Stimulated activated CD8-positive, alpha-beta memory T cell treated with anti-CD3 and anti-CD28 coated beads, Interleukin-15, amount 100 ng/mL, for 48 hours (primary cell): Measurements from ENCODE around the gene SPRR3.

Source experiments
- DNase-seq, 2 donors: peaks; one replicate each; pipeline ENCODE4 v3.0.0-alpha.2; 2020; ENCODE audit warnings: low read depth in 2 of 2

SPRR3 gene, protein sequence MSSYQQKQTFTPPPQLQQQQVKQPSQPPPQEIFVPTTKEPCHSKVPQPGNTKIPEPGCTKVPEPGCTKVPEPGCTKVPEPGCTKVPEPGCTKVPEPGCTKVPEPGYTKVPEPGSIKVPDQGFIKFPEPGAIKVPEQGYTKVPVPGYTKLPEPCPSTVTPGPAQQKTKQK

DNA sequence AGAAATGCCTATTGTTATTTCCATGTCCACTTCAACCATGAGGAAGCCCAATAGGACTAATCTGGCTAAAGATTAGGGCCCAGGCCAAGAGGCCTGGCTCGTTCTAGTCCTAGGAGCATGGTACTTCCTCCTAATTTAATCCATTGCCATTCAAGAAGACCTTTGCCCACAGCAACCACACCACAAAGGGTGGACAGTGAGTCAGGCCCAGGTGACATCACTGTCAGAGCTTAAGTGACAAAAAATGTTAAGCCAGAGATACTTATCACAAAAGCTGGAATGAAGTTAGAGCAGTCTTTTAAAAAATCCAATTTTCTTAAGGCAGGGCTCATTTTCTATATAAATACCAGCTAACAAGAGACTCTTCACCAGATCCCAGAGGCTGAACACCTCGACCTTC is at the start of gene SPRR3:
SPRR3 (plus strand) TSS at position 368 of the 400 bp plus-strand sequence. CDS start 1,272 bp downstream, outside the sequence.
- DNase-seq: no peak

DNA sequence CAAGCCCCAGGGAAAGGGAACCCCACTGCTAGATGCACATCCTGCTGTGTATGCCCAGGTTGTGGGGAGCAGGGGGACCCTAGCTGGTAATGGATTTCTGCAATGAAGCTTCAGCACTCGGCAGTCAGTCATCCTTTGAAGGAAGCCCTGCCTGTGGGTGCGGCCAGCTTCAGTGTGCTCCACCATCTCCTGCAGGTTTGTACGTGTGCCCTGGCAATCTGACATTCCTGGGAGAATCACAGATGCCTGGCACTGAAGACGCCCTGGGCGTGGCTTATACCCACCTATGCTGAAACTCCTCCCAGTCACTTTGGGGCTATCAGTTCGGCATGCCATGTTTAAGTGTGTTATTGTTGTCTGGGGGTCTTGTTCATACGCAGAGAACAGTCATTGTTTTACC is 47.8 kb upstream of the SPRR3 start:
- DNase-seq: no peak

DNA sequence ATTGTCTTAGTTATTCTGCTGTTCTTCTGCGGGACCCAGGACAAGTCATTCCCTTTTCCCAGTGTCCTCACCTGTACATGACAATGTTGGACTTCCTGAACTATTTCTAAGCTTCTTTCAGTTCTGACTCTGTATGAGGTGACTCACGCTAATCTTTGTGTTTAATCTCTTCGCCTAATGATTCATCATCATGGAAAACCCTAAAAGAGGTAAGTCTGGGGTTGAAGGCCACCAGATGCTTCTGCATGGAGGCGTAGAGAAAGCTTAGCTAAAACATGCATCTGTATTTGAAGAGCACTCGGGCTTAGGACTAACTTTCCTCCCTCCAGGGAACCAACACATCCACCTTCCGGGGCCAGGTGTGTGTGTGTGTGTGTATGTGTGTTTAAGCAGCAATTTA is 47.1 kb upstream of the SPRR3 start:
- DNase-seq: no peak

GRCh38 chr1:152957561-152957960 is 44.0 kb upstream of the SPRR3 start:
- DNase-seq: no peak

DNA sequence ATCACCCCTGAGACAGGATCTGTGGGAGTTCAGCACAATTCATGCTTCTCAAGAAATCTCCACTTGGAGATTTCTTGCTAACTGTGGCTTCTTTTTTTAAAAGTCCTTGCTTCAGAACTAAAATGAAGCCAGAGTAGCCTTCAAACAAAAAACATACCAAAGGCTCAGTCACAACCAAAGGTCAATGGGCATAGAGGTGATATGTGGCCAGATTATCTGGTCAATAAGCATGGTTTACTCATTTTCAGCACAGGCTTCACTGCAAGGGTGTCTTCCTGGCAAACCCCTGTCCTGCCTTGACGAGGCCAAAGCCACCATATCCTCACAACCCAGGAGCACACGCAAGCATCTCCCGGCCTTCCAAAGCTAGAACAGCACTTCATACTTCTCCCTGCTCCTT is 42.3 kb upstream of the SPRR3 start:
- DNase-seq: no peak

DNA sequence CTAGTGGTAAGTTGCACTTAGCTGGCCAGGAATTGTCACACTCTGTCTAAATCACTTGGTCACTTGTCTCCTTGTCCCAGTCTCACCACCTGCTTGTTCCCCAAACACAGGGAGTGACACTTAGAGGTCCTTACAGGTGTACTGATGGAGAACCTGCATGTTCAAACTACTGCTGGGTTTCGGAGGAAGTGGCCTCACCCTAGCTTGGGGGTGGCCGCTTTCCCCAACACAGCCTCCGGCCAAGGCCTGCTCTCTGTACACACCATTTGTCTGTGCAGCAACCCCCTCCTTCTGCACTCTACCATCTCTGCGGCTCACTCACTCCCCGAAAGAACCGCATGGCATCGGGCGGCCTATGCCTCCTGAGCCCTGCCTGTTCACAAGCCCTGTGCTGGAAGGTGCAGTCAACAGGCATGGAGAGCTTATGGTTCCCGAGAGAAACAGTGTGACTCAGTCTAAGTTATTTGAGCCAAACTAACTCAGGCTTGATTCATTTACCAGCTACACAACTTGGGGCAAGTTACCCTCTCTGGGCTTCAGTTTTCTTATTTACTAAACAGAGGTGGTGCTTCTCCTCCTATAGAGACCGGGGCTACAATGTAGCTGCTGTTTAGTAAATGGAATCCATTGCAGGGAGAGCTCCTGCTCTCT is 41.6 kb upstream of the SPRR3 start:
- DNase-seq: no peak

- DNase-seq: no peak
Observed at GRCh38 chr1:152960452-152961044, 41.0 kb upstream of the SPRR3 start.

DNA sequence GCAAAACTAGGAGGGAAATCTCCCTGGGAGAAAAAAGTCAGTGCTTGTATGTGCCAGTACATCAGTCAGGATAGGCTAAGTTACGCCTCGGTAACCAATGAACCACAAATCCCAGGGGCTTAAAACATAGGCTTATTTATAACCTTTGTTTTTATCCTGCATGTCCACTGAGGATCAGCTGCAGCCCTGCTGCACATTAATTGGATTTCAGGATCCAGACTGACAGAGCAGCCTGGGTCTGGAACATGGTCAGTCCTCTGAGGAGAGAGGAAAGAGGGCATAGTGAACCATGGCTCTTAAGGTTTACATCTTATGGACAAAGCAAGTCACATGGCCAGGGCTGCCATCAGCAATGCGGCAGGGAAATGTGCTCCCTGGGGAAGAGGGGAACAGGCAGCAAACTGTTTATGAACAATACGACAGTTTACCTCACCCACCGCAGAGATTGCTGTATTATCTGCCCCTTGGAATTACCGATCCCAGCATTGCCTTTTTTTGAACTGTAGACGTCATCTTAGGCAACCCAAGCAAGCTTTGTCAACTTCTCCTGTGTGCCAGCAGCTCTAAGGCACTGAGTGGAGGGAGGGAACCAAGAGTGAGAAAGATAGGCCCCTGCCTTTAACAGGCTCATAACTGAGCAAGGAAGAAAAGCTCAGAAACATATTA is 40.2 kb upstream of the SPRR3 start:
- DNase-seq: no peak

DNA sequence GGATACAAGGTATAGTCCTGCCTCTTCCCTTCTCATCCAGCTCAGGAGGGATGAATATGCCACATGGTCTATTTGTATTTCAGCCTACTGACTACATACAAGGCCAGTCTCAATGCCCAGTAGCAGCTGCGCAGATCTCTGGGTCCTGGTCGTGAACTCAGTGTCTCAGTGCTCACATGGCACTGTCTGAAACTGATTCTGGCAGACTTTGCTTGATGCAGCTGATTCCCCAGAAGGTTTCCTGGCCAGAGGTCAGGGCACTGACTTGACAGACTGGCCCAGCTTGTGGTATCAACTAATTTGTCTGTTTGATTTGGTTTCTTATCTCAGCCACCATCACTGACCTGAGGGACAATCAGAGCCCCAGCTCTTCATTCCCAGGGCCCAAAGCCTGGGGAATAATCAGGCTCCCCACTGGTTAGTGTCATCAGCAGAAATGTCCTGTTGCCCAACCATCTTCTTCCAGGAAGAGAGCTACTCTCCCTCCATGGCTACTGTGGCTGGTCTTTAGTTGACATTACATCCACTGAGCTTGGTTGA is 38.6 kb upstream of the SPRR3 start:
- DNase-seq: no peak

- DNase-seq: no peak
Observed at GRCh38 chr1:152964536-152964935, 37.0 kb upstream of the SPRR3 start.

DNA sequence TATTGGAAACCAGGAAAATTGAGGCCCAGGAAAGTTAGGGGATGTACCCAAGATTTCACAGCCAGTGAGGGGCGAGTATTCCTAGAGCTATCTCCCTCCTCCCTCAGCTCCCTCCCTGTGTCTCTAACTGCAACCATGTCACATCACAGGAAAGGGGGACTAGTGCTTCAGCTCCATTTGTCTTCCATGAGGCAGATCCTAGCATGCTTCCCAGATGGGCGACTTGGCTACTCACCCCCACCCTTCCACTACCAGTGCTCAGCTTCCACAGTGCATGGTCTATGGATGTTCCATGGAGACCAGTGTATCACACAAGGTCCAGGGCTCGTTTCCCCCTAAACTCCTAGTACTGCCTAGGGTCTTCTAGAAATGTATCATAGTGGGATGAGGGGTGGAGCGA is 35.7 kb upstream of the SPRR3 start:
- DNase-seq: no peak

GRCh38 chr1:152967201-152967600 is 34.3 kb upstream of the SPRR3 start:
- no peak for DNase-seq

DNA sequence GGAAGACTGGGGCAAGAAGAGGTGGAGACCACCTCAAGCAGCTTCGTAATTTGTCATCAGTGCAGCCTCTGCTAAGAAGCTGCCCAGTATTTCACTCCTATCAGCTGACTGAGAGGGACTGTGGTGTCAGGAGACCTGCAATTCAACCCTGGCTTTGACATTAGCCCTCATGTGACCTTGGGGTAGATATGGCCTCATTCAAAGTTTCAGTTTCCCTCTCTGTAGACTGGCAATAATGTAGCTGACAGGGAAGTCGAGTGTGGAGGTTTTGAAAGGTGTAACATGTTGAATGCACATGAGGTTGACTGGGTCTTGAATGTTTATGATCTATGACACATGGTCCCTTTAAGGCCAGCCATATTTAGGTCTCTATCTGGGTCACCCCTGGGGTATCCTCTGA is 33.3 kb upstream of the SPRR3 start:
- no peak for DNase-seq

DNA sequence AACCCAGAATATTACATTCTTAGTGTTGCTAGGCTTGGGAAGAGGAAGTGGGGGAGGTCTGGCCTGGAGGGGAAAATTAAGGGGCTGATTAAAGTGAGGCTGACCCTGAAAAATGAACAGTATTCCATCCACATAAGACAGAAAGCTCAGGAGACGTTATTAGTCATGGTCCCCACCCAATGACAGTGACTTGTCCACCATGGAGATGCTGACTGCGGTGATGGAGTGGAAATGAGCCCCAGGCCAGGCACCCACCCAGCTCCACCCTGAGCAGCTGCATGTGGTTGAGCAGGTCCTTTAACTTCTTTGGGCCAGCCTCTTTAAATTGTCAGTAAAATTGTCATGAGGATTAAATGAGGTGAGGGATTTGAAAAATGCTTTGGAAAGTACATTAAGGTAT is 32.5 kb upstream of the SPRR3 start:
- DNase-seq: no peak

GRCh38 chr1:152970495-152970894 is 31.1 kb upstream of the SPRR3 start, which contains the start of gene SPRR4:
Gene SPRR4, plus strand, starts transcription at chr1:152970648. Its CDS starts 1,243 bp downstream, at chr1:152971891.
- DNase-seq: no peak

GRCh38 chr1:152972196-152972886 is 29.2 kb upstream of the SPRR3 start:
- DNase-seq: no peak

DNA sequence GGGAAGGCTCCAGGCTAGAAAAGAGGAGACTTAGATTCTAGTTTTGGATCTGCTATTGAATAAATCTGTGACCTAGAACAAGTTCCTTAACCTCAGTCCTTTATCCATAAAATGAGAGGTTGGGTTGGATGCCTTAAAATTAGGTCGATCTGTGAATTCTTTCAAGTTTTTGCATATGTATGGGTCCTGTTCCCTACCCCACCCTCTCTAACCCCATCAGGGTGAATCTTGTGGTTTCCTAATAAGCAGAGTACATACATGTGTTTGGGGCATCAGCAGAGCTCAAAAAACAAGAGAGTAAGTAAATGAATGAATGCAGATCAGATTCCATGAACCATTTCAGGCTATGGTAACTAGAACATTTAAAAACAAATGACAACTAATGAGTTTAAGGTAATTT is 24.9 kb upstream of the SPRR3 start:
- DNase-seq: no peak

- DNase-seq: no peak
Observed at GRCh38 chr1:152977614-152978013, 23.9 kb upstream of the SPRR3 start.

GRCh38 chr1:152980676-152981075 is 20.9 kb upstream of the SPRR3 start:
- no peak for DNase-seq

GRCh38 chr1:152981146-152981871 is 20.2 kb upstream of the SPRR3 start:
- DNase-seq: no peak

GRCh38 chr1:152982076-152982475 is 19.5 kb upstream of the SPRR3 start:
- DNase-seq: no peak
